ENCODE results near the gene ZIC5. TPM values are rescaled to one million over a fixed set of nuclear protein-coding genes. Genes with fewer than 3 reads are reported as not detected.
A peak's percentile ranks its signal among the peaks of the same experiment; 100 is the strongest.

The ZIC5 gene
- total and polyA plus RNA-seq, 2 of the 13 experiments (the other 11 are each of a cell fraction or from before 2014, with no cell fraction given) = 0.02 to 0.07 TPM

- ChIA-PET POLR2A (no interaction called here), CTCF (ENCODE audit: low intra/inter-chr PET ratio, low total read pairs) (no interaction called here)
- Histone ChIP-seq H3K36me3 (replicated peaks in 1 of 2; ENCODE audit: control insufficient read depth in 1 of 2, insufficient read depth in 2 of 2, low read length in 2 of 2) (no peaks in the 10 kb centered on the region), H3K9ac (ENCODE audit: insufficient read depth, low read depth, low read length) (no peak overlapping the region), H4K20me1 (ENCODE audit: insufficient read depth, low read length) (no peaks in the 10 kb centered on the region), H3K4me1 (ENCODE audit: insufficient read depth, low read length) (peaks cover 35% of the 10 kb centered on the region), H3K4me2 (ENCODE audit: low read depth, low read length) (peak overlapping the region; percentile 84), H3K4me3 (replicated peaks in 1 of 3; ENCODE audit: insufficient read depth in 1 of 3, low read depth in 2 of 3, low read length in 3 of 3) (peak overlapping the region; percentile 34 to 73 (median 39); a peak in 5 of 6 replicates), H2AFZ (ENCODE audit: low read length) (no peak overlapping the region), H3K27ac (ENCODE audit: extremely low read length, insufficient read depth, low read length) (no peak overlapping the region), H3K9me3 (ENCODE audit: low read length) (no peaks in the 10 kb centered on the region), H3K79me2 (ENCODE audit: insufficient read depth, low read length) (no peaks in the 10 kb centered on the region), H3K27me3 (ENCODE audit: control insufficient read depth in 1 of 2, insufficient read depth in 2 of 2, low read length in 2 of 2) (peaks cover 7 to 59% of the 10 kb centered on the region in 2 experiments; a peak in 4 of 5 replicates)
- WGBS (ENCODE audit: low lambda C conversion rate) = no CpG with 5 or more reads among the region's 98 CpGs
- DNase-seq (ENCODE audit: low spot score) (no peak), FAIRE-seq (no peak), ATAC-seq (peak; percentile 35)
- in situ Hi-C loops (cut with HindIII; ENCODE audit: extremely low pct_ligation_motif_present, low pct_unique_long_range_greater_than_20kb) = loop anchor here (10.0 kb wide), 1 partner anchor 253 kb away; no protein-coding TSS in a partner anchor
- intact Hi-C loops (cut with micrococcal nuclease; ENCODE audit: unreplicated experiment) = loop anchor here (1.0 to 10.0 kb wide), 2 partner anchors 106 to 533 kb away; no protein-coding TSS in a partner anchor
- BruUV-seq (replicated peaks) = no TSS peak
- TF ChIP-seq NONO (IDR thresholded peaks at IDR 0.05) (no peak), NONO (CRISPR knock-in tag; conservative IDR thresholded peaks at IDR 0.05) (no peak), JDP2 (CRISPR knock-in tag; IDR thresholded peaks at IDR 0.05; ENCODE audit: borderline replicate concordance) (no peak), ZNF850 (CRISPR knock-in tag; conservative IDR thresholded peaks at IDR 0.05) (no peak), ZFP91 (CRISPR knock-in tag; IDR thresholded peaks at IDR 0.05; ENCODE audit: borderline replicate concordance) (peak; percentile 36; the same call in 1 of the 2 replicates), ARNT2 (CRISPR knock-in tag; IDR thresholded peaks at IDR 0.05; ENCODE audit: low read depth) (0 out of 2 replicates have a peak, but pooled peaks have one; percentile 26), RNF2 (conservative IDR thresholded peaks at IDR 0.05; ENCODE audit: low read depth) (peak; percentile 49; the same call in 1 of the 2 replicates), KAT7 (CRISPR knock-in tag; IDR thresholded peaks at IDR 0.05; ENCODE audit: borderline replicate concordance) (no peak), RBM22 (optimal IDR thresholded peaks at IDR 0.05; ENCODE audit: low read length) (no peak), DRAP1 (CRISPR knock-in tag; IDR thresholded peaks at IDR 0.05) (no peak), MEF2D (CRISPR knock-in tag; IDR thresholded peaks at IDR 0.05) (no peak), KMT2B (CRISPR knock-in tag; IDR thresholded peaks at IDR 0.05) (no peak), SALL2 (CRISPR knock-in tag; IDR thresholded peaks at IDR 0.05) (0 out of 2 replicates have a peak, but pooled peaks have one; percentile 28), MTF2 (CRISPR knock-in tag; IDR thresholded peaks at IDR 0.05; ENCODE audit: borderline replicate concordance) (peak; percentile 93; the same call in 1 of the 2 replicates), ZFY (CRISPR knock-in tag; IDR thresholded peaks at IDR 0.05) (peak; percentile 33; the same call in 1 of the 2 replicates), PAWR (CRISPR knock-in tag; IDR thresholded peaks at IDR 0.05; ENCODE audit: borderline replicate concordance) (no peak), ZNF776 (CRISPR knock-in tag; IDR thresholded peaks at IDR 0.05) (peak; percentile 47; the same call in 1 of the 2 replicates), SNAPC4 (CRISPR knock-in tag; IDR thresholded peaks at IDR 0.05) (no peak)
Observed at GRCh38 chr13:99982036-99982730, 10.6 kb upstream of the ZIC5 start.
